MM.1S (cell line): ENCODE results near the gene MAPK6.
A peak's percentile ranks its signal among the peaks of the same experiment; 100 is the strongest.

Experiments
- DNase-seq: peaks from one replicate; pipeline ENCODE4 v3.0.0-alpha.2; 2015
- H2AFZ ChIP-seq: fragments of 300-600 bp; sonication (generic); 2 replicates; pipeline ENCODE4 v1.6.0; 2016; ENCODE audit warnings: antibody characterized with exemption, low read length
- H3F3A ChIP-seq: fragments of 300-600 bp; sonication (generic); 2 replicates; pipeline ENCODE4 v1.6.1; 2016; ENCODE audit warnings: mild to moderate bottlenecking, antibody characterized with exemption, low read length, moderate library complexity, mixed read lengths; ENCODE audit not compliant: insufficient read depth
- H3K27ac ChIP-seq: fragments of 300-600 bp; sonication (generic); 2 replicates; pipeline ENCODE4 v1.5.1; 2016; ENCODE audit warnings: mild to moderate bottlenecking, low read length
- H3K27me3 ChIP-seq: fragments of 300-600 bp; sonication (generic); replicated peaks from 2 replicates; pipeline ENCODE4 v1.6.0; 2016; ENCODE audit warnings: low read length; ENCODE audit not compliant: insufficient read depth
- H3K36me3 ChIP-seq: fragments of 300-600 bp; sonication (generic); replicated peaks from 2 replicates; pipeline ENCODE4 v1.6.1; 2016; ENCODE audit warnings: mild to moderate bottlenecking, low read length, mixed read lengths; ENCODE audit not compliant: insufficient read depth
- H3K4me1 ChIP-seq: fragments of 300-600 bp; sonication (generic); 2 replicates; pipeline ENCODE4 v1.6.1; 2016; ENCODE audit warnings: low read length, mixed read lengths
- H3K4me2 ChIP-seq: fragments of 300-600 bp; sonication (generic); 2 replicates; pipeline ENCODE4 v1.6.0; 2016; ENCODE audit warnings: low read depth, low read length
- H3K4me3 ChIP-seq: fragments of 300-600 bp; sonication (generic); 2 replicates; pipeline ENCODE4 v1.5.1; 2016; ENCODE audit warnings: low read length, mixed read lengths
- H3K79me2 ChIP-seq: fragments of 300-600 bp; sonication (generic); 2 replicates; pipeline ENCODE4 v1.6.1; 2016; ENCODE audit warnings: mixed run types, low read length, mixed read lengths
- H3K9ac ChIP-seq: fragments of 300-600 bp; sonication (generic); 2 replicates; pipeline ENCODE4 v1.6.1; 2016; ENCODE audit warnings: low read length, mixed read lengths
- H3K9me2 ChIP-seq: fragments of 300-600 bp; sonication (generic); replicated peaks from 2 replicates; pipeline ENCODE4 v1.6.1; 2016; ENCODE audit warnings: mild to moderate bottlenecking, low read length, mixed read lengths; ENCODE audit not compliant: insufficient read depth
- H3K9me3 ChIP-seq: fragments of 300-600 bp; sonication (generic); replicated peaks from 2 replicates; pipeline ENCODE4 v1.6.1; 2016; ENCODE audit warnings: mild to moderate bottlenecking, low read length, mixed read lengths; ENCODE audit not compliant: insufficient read depth
- H4K20me1 ChIP-seq: fragments of 300-600 bp; sonication (generic); 2 replicates; pipeline ENCODE4 v1.6.1; 2016; ENCODE audit warnings: mild to moderate bottlenecking, low read length, moderate library complexity, mixed read lengths; ENCODE audit not compliant: insufficient read depth
- CTCF ChIP-seq: fragments of 300-600 bp; sonication (generic); IDR thresholded peaks from 2 replicates; pipeline ENCODE4 v1.5.1; 2016; ENCODE audit warnings: antibody characterized with exemption, low read length, mixed read lengths
- EZH2 ChIP-seq: fragments of 300-600 bp; sonication (generic); optimal IDR thresholded peaks from 2 replicates; pipeline ENCODE3; 2017; ENCODE audit warnings: low read depth, mild to moderate bottlenecking, antibody characterized with exemption, low read length, mixed read lengths
- EZH2phosphoT487 ChIP-seq: fragments of 300-600 bp; sonication (generic); IDR thresholded peaks from 2 replicates; pipeline ENCODE4 v1.6.1; 2018; ENCODE audit warnings: antibody characterized with exemption, low read length

MAPK6 gene

GRCh38 chr15:52018244-52018643 lies 775 bp upstream of the MAPK6 start:
- TF ChIP-seq CTCF (no peak), EZH2phosphoT487 (no peak), EZH2 (no peak)
- Histone ChIP-seq H3K27me3 (no peaks in the 10 kb centered on the region), H3K9ac (no peak overlapping the region), H2AFZ (peak overlapping the region; percentile 63), H4K20me1 (no peaks in the 10 kb centered on the region), H3K9me3 (no peaks in the 10 kb centered on the region), H3K36me3 (no peaks in the 10 kb centered on the region), H3K4me3 (peak overlapping the region; percentile 52; the same call in 1 of the 2 replicates), H3K4me1 (peaks cover 8% of the 10 kb centered on the region), H3K27ac (no peak overlapping the region), H3K79me2 (peaks cover 36% of the 10 kb centered on the region), H3F3A (peaks cover 22% of the 10 kb centered on the region), H3K4me2 (peak overlapping the region; percentile 54; the same call in 1 of the 2 replicates), H3K9me2 (no peaks in the 10 kb centered on the region)
- DNase-seq = no peak

GRCh38 chr15:52019394-52020220 lies 588 bp downstream of the MAPK6 start:
- DNase-seq = peak; percentile 77
- Histone ChIP-seq H3K9ac (peak overlapping the region; percentile 81), H3K9me2 (no peaks in the 10 kb centered on the region), H3K4me2 (peak overlapping the region; percentile 78; the same call in 1 of the 2 replicates), H3K9me3 (no peaks in the 10 kb centered on the region), H3K27ac (peak overlapping the region; percentile 80), H2AFZ (peak overlapping the region; percentile 43), H3K27me3 (no peaks in the 10 kb centered on the region), H3K4me1 (peaks cover 8% of the 10 kb centered on the region), H4K20me1 (no peaks in the 10 kb centered on the region), H3K79me2 (peaks cover 50% of the 10 kb centered on the region), H3K36me3 (no peaks in the 10 kb centered on the region), H3F3A (peaks cover 22% of the 10 kb centered on the region), H3K4me3 (peak overlapping the region; percentile 71)
- TF ChIP-seq EZH2phosphoT487 (no peak), CTCF (no peak), EZH2 (no peak)

- Histone ChIP-seq H3K9me3 (no peaks in the 10 kb centered on the region), H3K79me2 (peaks cover 59% of the 10 kb centered on the region), H3K4me1 (peaks cover 8% of the 10 kb centered on the region), H3K4me2 (peak overlapping the region; percentile 78), H2AFZ (peak overlapping the region; percentile 10), H3F3A (peaks cover 22% of the 10 kb centered on the region), H3K36me3 (no peaks in the 10 kb centered on the region), H3K4me3 (peak overlapping the region; percentile 71), H4K20me1 (no peaks in the 10 kb centered on the region), H3K27me3 (no peaks in the 10 kb centered on the region), H3K9me2 (no peaks in the 10 kb centered on the region), H3K9ac (peak overlapping the region; percentile 81), H3K27ac (peak overlapping the region; percentile 77)
- no peak for DNase-seq
- TF ChIP-seq CTCF = no peak
- TF ChIP-seq EZH2 = no peak
- TF ChIP-seq EZH2phosphoT487 = no peak
These were observed 1.4 kb downstream of the MAPK6 start for GRCh38 chr15:52020221-52021085.
